Measurements from ENCODE around the gene KANTR.

Gene KANTR, protein sequence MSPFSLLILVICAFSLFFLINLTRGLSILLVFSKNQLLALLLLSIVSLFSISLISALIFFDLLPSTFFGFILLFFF

DNA sequence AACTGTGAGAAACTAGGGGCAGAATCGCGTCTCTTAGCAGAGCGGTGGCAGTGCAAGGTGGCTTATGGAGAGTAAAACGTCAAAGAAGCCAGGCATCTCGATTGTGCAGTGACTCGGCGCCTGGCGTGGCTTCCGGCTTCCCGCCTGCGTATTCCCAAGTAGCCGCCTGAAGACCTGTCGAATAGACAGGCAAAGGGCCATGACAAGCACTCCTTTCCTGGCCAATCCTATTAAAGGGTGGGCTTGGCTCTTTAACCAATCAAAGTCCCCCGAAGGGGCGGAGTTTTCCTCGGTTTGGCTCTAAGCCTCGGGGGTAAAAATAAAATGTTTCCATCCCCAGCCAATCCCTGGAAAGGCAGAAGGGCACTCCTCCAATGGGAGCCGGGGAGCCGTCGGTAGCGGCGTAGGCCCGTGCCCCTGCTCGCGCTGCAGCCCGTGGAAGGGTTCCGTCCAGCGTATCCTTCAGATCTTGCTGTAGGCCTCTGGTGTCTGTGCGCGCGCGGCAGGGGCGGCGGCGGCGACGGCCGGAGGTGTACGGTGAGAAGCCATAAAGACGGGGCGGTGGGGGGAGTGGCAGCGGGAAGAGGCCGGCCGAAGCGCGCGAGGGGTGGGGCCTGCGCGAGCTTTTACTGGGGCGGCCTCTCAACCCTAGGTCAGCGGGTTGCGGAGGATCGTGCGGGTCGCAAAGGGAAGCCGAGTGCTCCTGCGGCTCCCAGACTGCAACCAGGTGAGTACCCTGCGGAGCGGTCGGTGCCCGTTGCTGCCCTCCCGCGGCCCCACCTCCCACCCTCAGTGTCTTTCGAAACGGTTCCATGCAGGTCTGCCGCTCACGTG is at the start of gene KANTR:
Gene KANTR (plus strand): TSS at position 395 of the 834 bp plus-strand sequence. CDS start 30,131 bp downstream, outside the sequence.
- DNase-seq (ENCODE audit: low spot score): peak; percentile 90

GRCh38 chrX:53044995-53045394 is 48.9 kb upstream of the KANTR start:
- DNase-seq (ENCODE audit: low spot score): no peak
- no peak for TF ChIP-seq CTCF (IDR thresholded peaks at IDR 0.05; ENCODE audit: extremely low read depth, insufficient read depth, missing control alignments)
- in situ Hi-C loops (cut with MboI; ENCODE audit: low pct_unique_long_range_greater_than_20kb, low sequenced_read_pairs, unreplicated experiment): no loop called here

More for the DNA sequence above, at the start of gene KANTR:
- in situ Hi-C loops (cut with MboI; ENCODE audit: low pct_unique_long_range_greater_than_20kb, low sequenced_read_pairs, unreplicated experiment): no loop called here
- TF ChIP-seq CTCF (IDR thresholded peaks at IDR 0.05; ENCODE audit: extremely low read depth, insufficient read depth, missing control alignments): no peak

DNA sequence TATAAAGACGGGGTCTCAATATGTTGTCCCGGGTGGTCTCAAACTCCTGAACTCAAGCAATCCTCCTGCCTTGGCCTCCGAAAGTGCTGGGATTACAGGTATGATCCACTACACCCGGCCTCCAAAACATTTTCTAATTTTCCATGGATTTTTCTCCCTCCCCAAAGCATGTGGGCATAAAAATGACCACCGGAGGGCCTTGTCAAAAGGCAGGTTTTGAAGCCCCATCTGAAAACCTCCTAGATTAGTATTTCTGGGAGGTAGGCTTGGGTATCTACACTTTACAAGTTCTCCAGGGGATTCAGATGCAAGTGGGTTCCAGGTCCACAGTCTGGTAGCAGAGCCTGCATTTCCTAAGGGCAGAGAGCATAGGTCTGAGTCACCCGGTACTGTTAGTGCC is 46.7 kb upstream of the KANTR start:
- DNase-seq (ENCODE audit: low spot score): no peak
- TF ChIP-seq CTCF (IDR thresholded peaks at IDR 0.05; ENCODE audit: extremely low read depth, insufficient read depth, missing control alignments): peak; percentile 6
- in situ Hi-C loops (cut with MboI; ENCODE audit: low pct_unique_long_range_greater_than_20kb, low sequenced_read_pairs, unreplicated experiment): no loop called here

DNA sequence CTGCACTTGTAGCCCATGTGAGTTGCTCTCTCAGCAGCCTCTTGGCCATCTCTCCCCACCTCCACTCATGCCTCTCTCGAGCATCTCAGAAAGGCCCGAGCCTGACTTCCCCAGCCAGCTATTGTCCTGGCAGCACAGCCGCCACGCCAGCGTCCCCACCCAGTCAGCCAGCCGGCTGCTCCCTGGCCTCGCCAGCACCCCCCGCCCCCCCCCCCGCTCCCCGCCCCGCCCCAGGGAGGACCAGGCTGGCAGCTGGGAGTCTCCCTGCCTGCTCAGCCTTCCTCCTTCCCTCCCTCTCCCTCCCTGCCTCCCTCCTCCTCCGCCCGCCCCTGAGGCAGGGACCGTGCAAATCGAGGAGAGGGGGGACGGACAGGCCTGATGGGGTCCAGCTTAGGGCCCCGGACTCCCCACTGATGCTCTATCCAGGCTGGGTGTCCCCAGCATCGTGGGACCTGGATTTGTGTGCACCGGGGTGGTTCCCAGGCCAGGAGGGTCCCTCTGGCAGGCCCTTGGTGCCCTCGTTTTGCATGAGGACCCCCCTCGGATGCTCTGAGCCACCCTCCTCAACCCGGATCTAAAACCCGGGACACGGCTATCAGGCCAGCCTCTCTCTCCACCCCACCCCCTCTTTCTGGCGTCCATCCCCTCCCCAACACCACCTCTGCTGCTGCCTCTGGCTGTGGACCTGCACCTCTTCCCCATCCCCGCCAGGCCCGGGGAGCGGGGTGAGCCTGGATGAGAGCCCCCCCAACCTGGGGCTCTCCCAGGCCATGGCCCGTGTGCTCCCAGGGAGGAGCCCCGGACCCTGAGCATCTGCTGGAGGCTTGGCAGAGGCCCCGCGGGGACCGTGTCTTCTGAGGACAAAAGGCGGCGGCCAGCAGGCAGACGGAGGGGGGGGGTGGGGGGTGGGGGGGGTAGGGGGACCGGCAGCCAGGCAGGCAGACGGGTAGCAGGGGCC is 45.5 kb upstream of the KANTR start, which contains the start of gene GPR173:
Gene GPR173 (plus strand): TSS at position 621 of the 958 bp plus-strand sequence. CDS start 27,833 bp downstream, outside the sequence.
- in situ Hi-C loops (cut with MboI; ENCODE audit: low pct_unique_long_range_greater_than_20kb, low sequenced_read_pairs, unreplicated experiment): no loop called here
- TF ChIP-seq CTCF (IDR thresholded peaks at IDR 0.05; ENCODE audit: extremely low read depth, insufficient read depth, missing control alignments): no peak
- no peak for DNase-seq (ENCODE audit: low spot score)

DNA sequence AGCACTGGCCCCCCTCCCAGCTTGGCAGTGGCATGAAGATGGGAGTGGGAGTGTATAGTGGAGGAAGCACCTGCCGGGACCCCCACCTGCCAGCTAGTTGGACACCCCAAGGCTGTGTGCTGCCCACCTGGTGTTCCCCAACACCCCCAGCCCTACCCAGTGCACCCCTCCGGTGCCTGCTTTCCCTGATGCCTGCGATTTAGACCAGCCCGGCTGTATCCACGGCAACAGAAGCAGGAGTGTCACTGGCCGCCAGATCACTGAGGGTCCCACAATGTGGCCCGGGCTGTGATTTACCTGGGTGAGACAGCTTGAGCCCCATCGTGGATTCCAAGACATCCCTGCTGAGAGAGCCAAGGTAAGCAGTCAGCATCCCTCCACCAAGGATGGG is 44.8 kb upstream of the KANTR start:
- TF ChIP-seq CTCF (IDR thresholded peaks at IDR 0.05; ENCODE audit: extremely low read depth, insufficient read depth, missing control alignments): no peak
- in situ Hi-C loops (cut with MboI; ENCODE audit: low pct_unique_long_range_greater_than_20kb, low sequenced_read_pairs, unreplicated experiment): no loop called here
- DNase-seq (ENCODE audit: low spot score): no peak

GRCh38 chrX:53050841-53051240 is 43.1 kb upstream of the KANTR start:
- no peak for DNase-seq (ENCODE audit: low spot score)
- in situ Hi-C loops (cut with MboI; ENCODE audit: low pct_unique_long_range_greater_than_20kb, low sequenced_read_pairs, unreplicated experiment): no loop called here
- no peak for TF ChIP-seq CTCF (IDR thresholded peaks at IDR 0.05; ENCODE audit: extremely low read depth, insufficient read depth, missing control alignments)
